HG02840 (cell line): Measurements from ENCODE around the gene CFAP161.

Experiments
- ATAC-seq: cut with Tn5 transposase; IDR thresholded peaks from one replicate; pipeline ENCODE4 v1.9.1; 2021; ENCODE audit warnings: mild to moderate bottlenecking, moderate library complexity, moderate number of reproducible peaks; ENCODE audit not compliant: unreplicated experiment, low FRiP score

The CFAP161 gene

GRCh38 chr15:81176291-81176893, 42.3 kb downstream of the CFAP161 start:
- no peak for ATAC-seq

GRCh38 chr15:81178365-81178764, 44.3 kb downstream of the CFAP161 start:
- ATAC-seq = no peak

- ATAC-seq = no peak
Measured at GRCh38 chr15:81181220-81181619, 47.1 kb downstream of the CFAP161 start.

GRCh38 chr15:81182031-81182755, 48.1 kb downstream of the CFAP161 start:
- no peak for ATAC-seq

- no peak for ATAC-seq
Measured at GRCh38 chr15:81182756-81183438, 48.8 kb downstream of the CFAP161 start.

GRCh38 chr15:81183439-81183775, 49.3 kb downstream of the CFAP161 start:
- no peak for ATAC-seq

GRCh38 chr15:81184188-81184587, 50.1 kb downstream of the CFAP161 start:
- no peak for ATAC-seq

GRCh38 chr15:81185631-81186295, 51.7 kb downstream of the CFAP161 start:
- ATAC-seq = no peak

- no peak for ATAC-seq
Measured at GRCh38 chr15:81188354-81188753, 54.3 kb downstream of the CFAP161 start.

GRCh38 chr15:81189583-81190283, 55.7 kb downstream of the CFAP161 start:
- ATAC-seq = no peak

GRCh38 chr15:81190922-81191507, 56.9 kb downstream of the CFAP161 start:
- no peak for ATAC-seq

- no peak for ATAC-seq
Measured at GRCh38 chr15:81191701-81192100, 57.6 kb downstream of the CFAP161 start.

GRCh38 chr15:81194723-81195122, 60.7 kb downstream of the CFAP161 start:
- ATAC-seq = no peak

GRCh38 chr15:81195339-81195864, 61.3 kb downstream of the CFAP161 start:
- ATAC-seq = no peak

GRCh38 chr15:81196576-81197254, 62.6 kb downstream of the CFAP161 start, which contains the start of gene IL16:
Gene IL16 (plus strand): TSS chr15:81196879. CDS start chr15:81225400, 28,521 bp downstream.
- no peak for ATAC-seq

GRCh38 chr15:81197255-81197630, 63.2 kb downstream of the CFAP161 start:
- no peak for ATAC-seq

- ATAC-seq = no peak
Measured at GRCh38 chr15:81197688-81198281, 63.7 kb downstream of the CFAP161 start.
